ENCODE measurements around the gene KCNMA1.
"Not testable (repeated sequence)": the region's sequence is repeated elsewhere in the genome, so short reads cannot be mapped to it uniquely, and the experiment has no call there.

The KCNMA1 gene

DNA sequence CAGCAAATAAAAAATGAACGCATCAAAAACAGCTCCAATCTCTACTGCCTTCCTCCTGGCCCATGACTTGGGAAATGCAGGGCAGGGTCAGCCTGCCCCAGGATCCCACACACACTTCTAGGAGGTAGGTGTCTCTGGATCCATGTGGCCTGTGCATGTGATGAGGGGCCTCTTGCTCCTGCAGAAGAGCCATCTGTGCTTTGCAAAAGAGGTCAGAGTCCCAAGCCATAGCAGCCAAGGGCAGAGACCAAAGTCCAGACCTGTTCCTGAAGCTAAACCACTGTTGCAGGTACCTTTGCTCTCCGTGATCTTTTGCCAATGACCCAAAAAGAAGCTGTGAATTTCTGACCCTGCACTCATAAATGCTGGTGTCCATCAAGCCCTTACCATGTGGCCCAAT lies 57.1 kb downstream of the KCNMA1 start:
- DNase-seq = no peak

DNA sequence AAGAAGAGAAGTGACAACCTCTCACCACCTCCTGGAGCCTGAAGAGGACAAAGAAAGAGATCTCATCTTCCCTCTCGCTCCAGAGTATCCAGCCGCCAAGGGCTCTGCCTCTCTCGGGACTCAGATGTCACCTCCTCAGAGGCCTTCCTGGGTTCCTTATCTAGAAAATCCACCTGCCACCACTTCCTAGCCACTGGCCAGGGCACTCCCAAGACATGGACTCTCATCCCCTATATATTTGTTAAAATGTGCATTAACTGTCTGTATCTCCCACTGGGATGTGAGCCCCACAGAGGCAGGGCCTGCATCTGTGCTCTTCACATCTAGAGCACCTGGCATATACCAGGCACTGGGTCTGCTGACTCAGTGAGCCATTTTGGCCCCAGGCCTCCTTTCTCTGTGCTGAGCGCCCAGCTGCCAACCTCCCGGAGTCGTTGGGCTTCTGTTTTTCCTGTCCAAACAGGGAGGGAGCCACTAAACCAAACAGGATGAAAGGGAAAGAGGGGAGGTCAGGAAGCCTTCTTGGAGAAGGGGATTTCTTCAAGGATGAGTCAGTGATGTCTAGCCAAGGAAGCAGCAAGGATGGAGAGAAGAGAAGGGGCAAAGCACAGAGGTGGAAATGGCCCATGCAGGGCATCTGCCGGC lies 58.9 kb downstream of the KCNMA1 start:
- no peak for DNase-seq

GRCh38 chr10:77577666-77578229 lies 59.9 kb downstream of the KCNMA1 start:
- no peak for DNase-seq

- no peak for DNase-seq
Measured at GRCh38 chr10:77576444-77577032, 61.1 kb downstream of the KCNMA1 start.

DNA sequence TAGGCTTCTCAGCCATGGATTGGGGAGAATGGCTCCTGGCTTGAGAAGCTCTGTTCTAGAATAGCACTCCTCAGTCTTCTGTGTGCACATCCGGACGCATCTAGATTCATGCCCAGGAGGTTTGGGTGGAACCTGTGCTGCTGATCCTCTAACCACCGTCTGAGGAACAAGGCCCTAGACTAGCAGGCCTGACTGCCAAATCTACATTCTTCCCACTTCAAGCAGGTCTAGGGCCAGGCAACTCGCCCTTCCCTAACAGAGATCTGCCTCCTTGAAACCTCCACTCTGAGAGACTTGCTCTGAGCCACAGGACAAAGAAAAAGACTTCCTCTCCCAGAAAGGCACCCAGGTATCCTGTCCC lies 61.6 kb downstream of the KCNMA1 start:
- no peak for DNase-seq

- no peak for DNase-seq
Measured at GRCh38 chr10:77575271-77576006, 62.2 kb downstream of the KCNMA1 start.

GRCh38 chr10:77574438-77574837 lies 63.2 kb downstream of the KCNMA1 start:
- peak; percentile 26 for DNase-seq

- not testable (repeated sequence) for DNase-seq
Measured at GRCh38 chr10:77572520-77572919, 65.1 kb downstream of the KCNMA1 start.

DNA sequence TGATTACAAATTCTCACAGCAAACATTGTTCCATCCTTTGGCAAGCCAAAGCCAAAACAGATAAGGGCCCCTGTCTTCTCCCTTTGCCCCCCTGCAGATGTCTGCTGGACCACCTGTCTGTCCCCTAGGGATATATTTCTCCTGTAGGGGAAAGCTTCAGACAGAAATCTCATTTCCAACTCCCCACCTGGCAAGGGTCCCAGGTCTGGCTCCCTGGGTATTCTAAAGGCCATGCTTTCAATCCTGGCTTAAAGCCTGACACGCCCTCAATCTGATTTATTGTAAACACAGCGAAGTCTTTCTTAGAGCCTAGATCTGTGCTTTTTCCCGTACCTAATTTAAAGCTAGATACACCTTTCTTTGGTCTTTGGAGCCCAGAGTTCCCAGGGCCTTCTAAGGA lies 66.1 kb downstream of the KCNMA1 start:
- DNase-seq = no peak

DNA sequence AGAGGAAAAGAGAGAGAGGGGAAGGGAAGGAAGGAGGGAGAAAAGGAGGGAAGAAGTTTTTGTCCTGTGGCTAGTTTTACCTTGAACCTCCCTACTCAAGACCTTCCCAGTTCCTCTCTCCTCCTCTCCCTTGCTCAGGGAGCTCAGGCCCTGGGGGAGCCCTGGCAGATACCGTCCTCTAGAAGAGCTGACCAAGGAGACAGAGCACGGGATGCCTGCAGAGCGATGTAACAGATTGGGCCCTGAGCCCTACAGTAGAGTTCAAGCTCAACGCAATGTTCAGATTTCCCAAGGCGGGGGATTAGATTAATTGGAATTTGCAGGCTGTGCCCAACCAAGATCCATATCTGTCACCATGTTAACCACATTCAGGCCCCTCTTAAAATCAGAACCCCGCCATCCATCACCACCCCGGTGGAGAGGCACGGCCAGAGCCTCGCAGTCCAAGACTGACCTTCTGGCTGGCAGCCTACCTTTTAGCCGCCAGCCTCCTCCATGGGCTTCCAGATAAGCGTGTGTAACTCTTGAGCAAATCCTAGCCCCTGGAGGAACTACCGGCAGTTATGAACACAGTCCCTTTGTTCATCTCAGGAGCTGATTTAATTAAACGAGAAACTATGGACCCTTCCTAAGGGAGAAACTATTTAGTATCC lies 70.6 kb downstream of the KCNMA1 start:
- DNase-seq = no peak

DNA sequence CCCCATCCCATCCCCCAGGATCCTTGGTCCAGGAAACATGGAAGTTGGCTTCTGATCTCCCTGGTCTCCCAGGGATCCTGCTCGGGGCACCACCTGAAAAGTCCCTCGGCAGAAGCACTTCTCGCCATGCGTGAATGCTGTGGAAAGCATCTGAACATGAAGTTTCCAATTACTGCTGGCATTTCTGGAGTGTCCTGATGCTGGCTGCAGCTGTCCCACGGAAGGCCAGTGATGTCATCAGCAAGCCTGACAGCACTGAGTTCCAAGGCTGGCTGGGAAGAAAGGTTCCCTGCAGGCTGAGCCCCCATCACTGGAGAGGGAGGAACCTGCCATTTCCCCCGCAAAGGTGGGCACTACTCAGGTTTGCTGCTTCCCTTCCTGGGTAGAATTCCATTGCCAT lies 71.4 kb downstream of the KCNMA1 start:
- DNase-seq = no peak

GRCh38 chr10:77565590-77566023 lies 72.0 kb downstream of the KCNMA1 start:
- DNase-seq = no peak

- no peak for DNase-seq
Measured at GRCh38 chr10:77564731-77565589, 72.6 kb downstream of the KCNMA1 start.

- peak; percentile 13 for DNase-seq
Measured at GRCh38 chr10:77563638-77564270, 73.9 kb downstream of the KCNMA1 start.

GRCh38 chr10:77562742-77563141 lies 74.9 kb downstream of the KCNMA1 start:
- no peak for DNase-seq

GRCh38 chr10:77561991-77562390 lies 75.6 kb downstream of the KCNMA1 start:
- no peak for DNase-seq

DNA sequence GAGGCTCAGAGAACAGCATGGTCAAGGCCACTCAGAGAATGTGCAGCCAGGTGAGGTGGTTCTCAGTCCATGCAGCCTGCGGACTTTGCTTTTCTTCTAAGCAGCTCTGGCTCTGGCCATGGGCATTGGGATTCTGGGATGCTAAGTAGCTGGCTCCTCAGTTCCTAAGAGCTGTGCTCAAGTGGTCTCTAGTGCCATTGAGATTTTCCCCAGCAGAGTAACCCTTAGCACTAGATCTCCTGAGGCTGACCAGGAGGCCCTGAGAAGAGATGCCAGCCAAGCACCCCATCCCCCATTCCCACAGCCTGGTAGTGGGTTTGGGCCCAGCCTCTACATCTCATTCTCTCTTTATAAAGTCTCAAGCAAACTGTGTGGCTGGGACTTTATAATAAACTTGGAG lies 77.1 kb downstream of the KCNMA1 start:
- DNase-seq = no peak

DNA sequence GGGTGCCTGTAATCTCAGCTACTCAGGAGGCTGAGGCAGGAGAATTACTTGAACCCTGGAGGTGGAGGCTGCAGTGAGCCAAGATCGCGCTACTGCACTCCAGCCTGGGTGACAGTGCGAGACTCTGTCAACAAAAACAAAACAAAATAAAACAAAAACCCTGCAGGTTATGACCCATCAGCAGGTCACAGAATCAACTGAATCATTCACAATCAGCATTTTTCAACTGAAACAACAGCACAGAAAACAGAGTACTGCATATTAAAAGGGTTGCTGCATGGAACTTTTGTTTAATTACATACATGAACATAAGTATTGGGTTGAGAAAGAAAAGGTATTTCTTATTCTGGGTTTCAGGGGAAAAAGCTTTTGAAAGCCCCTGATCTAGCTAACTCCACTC lies 77.6 kb downstream of the KCNMA1 start:
- DNase-seq = no peak

- DNase-seq = no peak
Measured at GRCh38 chr10:77556990-77557601, 80.5 kb downstream of the KCNMA1 start.

DNA sequence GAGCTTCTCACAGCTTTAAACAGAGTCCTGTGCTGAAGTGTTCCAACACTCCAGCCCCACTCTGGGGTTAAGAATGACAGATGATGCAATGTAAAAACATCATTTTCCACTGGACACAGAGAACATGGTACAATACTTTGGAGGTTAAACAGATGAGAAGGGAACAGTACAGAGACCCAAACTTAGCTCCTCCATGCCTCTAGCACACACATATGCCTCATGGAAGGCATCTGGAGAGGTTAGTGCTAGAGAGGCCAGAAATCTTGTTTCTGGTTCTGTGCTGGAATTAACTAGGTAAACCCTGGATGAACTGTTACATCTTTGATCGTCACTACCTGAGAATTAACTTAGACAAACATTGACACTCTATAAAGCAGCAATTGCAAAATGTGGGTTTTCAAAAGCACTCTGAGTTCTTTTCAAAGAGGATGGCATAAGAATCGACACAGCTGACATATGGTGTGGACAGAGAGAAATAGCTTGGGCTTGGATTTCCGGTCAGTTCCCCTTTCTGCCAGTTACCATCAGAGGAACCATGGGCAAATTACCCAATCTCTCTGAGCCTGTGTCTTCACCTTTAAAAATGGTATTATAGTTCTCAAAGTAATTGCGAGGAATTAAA lies 81.9 kb downstream of the KCNMA1 start:
- no peak for DNase-seq

DNA sequence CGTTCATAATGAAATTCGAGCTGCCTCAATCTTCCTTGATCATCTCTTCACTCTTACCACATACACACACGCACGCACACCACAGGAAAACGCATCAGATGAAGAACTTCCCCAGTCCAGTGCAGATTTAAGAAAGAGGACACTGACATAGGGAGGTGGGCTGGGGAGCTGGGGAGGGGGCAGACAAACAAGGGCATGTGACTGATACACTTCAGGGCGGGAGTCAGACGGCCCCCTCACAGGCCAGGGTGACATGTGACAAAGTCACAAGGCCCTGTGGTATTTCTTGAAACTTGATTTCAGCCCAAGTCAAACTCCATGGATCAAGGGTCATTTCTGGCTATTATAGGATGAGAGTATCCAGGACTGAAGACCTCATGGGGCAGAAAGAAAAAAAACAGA lies 82.6 kb downstream of the KCNMA1 start:
- DNase-seq = peak; percentile 51
